ENCODE data around the gene POU2F3. TPM values are rescaled to one million over a fixed set of nuclear protein-coding genes. Genes with fewer than 3 reads are reported as not detected.

POU2F3 gene
- total RNA-seq, 1 donor from 2014 or later = under 0.01 TPM

DNA sequence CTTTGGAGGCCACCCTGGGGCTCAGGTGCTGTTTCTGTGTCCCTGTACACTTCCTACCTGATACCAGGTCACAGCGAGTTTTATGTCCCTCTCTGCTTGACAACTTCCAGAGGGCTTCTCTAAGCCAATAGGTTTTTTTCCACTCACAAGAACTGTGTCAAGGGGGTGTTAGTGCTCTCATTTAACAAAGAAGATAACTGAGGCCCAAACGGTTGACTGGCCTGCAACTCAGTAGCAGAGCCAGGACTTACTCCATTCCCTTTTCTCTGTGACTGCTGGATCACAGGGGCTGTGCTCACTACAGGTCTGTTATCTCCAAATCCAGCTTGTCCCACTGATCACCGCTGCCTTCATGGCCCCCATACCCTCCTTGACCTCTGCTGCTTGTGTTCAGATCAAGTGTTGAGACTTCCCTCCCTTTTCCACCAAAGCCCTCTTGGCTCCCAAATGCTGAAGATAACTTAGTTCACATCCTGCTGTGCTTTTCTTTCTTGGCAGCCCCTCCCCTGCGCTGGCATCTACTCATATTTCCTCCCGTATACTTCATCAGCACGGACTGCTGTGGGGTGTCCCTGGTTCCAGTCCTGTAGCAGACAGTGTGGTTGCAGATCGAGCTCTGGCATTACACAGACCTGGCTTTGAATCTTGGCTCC lies 41.3 kb downstream of the POU2F3 start:
- no peak for DNase-seq (ENCODE audit: low read depth in 2 of 2)

DNA sequence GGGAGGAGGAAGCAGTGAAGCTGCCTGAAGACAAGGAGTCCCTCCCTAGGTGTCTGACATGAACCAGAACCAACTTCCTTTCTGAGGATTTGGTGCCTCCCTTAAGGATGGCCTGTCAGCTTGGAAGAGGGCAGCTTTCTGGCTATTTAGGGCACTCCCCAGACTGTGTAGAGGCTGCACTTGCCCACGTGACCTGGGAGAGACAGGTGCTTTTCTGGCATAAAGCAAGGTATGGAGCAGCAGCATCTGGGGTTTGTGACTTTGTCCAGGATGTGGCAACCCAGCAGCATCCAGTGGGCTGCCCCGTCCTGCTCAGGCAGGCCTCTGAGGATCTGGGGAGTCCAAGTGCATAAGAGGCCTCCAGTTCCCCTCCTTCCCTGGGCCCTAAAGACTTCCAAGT lies 43.2 kb downstream of the POU2F3 start:
- DNase-seq (ENCODE audit: low read depth in 2 of 2) = no peak

DNA sequence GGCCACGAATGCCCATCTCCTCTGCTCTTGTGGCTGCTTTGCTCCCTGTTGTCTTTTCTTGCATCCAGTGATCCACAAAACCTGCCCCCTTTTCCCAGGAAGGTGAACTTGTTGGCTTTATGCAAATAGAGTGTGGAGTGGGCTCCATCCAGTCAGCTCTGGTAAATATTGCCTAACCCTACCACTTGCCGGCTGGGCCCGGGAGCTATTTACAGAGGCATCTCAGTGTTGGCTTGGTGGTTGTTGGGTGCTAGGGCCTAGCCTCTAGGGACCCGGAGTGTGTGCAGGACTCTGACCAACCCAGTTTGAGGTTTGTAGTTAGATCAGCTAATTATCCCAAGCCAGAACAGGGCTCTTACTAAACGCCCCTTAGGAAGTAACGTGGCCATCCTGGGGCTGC lies 44.3 kb downstream of the POU2F3 start:
- no peak for DNase-seq (ENCODE audit: low read depth in 2 of 2)

DNA sequence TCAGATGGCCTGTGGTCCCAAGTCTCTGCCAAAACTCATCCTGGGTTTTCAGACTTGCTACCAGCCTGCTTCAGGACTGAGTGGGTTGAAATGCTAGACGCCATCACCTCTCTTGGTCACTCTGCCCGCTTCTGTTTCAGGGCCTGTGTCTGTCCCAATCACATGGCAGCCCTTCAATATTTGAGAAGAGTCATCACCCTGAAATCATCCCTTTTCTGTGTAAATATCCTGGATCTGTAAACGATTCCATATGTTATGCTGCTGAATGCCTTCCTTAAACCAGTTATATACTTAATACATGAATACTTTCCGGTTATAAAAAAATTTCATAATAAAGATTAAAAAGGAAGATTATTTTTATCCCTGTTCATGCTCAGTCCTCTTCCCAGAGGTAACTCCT lies 45.3 kb downstream of the POU2F3 start:
- DNase-seq (ENCODE audit: low read depth in 2 of 2) = no peak

DNA sequence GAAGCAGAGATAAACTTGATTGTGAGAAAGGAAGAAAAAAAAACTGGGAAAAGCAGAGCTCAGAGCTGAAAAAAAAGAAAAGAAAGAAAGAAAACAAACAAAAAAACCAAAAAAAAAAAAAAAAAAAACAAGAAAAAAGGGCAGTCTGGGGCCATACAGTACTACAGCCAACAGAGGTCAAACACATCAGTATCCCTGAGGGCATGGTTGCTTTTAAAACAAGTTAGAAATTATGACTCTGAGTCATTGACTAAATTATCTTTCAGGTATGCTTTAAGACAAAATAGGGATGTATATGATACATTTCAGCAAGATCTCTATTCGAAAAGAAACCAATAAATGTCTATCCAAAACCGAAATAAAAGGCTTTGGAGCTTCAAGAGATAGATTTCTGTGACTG lies 48.1 kb downstream of the POU2F3 start:
- no peak for DNase-seq (ENCODE audit: low read depth in 2 of 2)

DNA sequence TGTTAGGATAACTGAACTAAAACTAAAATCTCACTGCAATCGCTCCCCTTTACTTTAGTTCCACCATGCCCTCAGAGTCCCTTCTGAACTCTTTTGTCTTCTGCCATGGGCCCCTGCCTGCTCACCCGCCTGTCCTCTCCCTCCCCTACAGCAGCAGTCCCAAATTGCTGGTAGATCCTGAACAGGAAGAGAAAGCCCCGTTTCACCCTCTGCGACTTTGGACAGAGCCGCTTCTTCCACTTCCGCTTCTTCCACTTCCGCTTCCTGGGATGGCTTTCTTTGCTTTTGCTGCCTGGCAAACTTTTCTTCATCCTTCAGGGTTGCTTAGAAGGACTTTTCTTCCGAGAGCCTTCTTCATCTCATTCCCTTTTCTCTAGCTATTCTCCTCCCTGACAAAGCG lies 49.5 kb downstream of the POU2F3 start:
- DNase-seq (ENCODE audit: low read depth in 2 of 2) = no peak

DNA sequence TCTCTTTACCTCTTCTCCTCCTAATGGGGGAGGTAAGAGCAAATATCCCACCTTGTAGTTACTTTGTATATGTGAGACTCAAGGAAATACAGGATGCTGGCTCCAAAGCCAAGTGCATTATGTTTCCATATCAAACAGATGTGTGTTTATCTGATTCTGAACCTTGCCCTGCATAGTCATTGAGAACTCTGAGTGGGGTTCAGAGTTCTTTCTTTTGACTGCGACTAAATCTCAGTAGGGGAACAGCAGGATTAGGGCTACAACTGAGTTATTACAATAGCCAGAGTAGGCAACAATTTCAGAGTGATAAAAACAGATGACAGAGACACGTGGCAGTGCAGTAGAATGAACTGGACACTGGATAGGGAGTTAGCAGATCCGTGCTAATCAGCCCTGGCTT lies 51.0 kb downstream of the POU2F3 start:
- no peak for DNase-seq (ENCODE audit: low read depth in 2 of 2)

DNA sequence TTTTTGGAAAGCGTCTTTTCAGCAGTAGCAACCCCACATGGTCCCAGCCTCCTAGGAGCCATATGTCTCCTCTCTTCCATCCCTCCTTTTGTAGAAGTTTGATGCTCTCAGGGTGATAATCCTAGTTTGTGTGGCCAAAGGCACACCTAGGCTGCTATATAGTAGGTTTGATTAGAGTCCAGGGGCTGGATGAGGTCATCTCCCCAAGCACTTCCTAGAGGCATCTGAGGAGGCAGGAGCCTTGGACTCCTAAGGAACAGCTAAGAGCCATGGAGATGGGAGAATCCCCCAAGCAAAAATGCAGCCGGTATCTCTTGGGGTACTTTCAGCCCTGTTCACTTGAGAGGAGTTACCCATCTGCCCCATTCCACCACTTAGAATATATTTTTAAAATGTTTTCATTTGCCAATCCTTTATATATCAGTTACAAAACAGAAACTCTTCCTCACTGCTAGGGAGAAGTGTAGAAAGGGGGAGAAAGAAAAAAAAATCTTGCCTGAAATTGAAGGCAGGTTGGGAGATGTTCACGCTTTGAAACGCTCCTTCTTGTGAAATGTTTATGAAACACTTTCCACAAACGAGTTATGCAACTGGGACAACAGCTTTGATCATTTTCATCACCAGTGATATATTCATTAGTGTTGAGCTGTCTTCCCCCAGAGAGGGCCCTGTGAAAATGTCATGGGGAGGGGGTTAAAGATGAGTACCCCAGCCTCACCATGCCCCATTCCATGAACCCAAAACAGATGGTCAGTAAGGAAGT lies 53.3 kb downstream of the POU2F3 start:
- DNase-seq (ENCODE audit: low read depth in 2 of 2) = no peak

DNA sequence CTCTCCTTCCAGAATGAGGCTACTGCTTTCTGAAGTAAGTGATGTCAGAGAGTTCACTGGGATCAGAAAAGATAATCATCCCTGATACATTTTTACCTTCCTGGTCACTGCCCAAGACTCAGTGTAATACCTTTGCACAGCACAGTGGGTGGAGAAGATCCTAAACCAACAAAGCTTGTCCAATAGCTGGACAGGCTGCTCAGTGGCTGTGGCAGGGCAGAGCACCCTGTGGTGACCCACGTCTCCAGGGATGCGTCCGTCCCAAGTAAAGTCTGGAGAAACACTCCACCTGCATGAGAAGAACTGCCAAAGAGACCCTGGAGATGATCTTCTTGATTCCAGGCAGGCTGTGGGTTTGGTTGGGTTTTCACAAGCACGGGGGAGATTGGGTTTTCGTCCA lies 54.2 kb downstream of the POU2F3 start:
- no peak for DNase-seq (ENCODE audit: low read depth in 2 of 2)

GRCh38 chr11:120295099-120295498 lies 55.2 kb downstream of the POU2F3 start:
- DNase-seq (ENCODE audit: low read depth in 2 of 2) = no peak

- DNase-seq (ENCODE audit: low read depth in 2 of 2) = no peak
Observed at GRCh38 chr11:120296554-120296953, 56.6 kb downstream of the POU2F3 start.

- no peak for DNase-seq (ENCODE audit: low read depth in 2 of 2)
Observed at GRCh38 chr11:120298461-120298860, 58.5 kb downstream of the POU2F3 start.

DNA sequence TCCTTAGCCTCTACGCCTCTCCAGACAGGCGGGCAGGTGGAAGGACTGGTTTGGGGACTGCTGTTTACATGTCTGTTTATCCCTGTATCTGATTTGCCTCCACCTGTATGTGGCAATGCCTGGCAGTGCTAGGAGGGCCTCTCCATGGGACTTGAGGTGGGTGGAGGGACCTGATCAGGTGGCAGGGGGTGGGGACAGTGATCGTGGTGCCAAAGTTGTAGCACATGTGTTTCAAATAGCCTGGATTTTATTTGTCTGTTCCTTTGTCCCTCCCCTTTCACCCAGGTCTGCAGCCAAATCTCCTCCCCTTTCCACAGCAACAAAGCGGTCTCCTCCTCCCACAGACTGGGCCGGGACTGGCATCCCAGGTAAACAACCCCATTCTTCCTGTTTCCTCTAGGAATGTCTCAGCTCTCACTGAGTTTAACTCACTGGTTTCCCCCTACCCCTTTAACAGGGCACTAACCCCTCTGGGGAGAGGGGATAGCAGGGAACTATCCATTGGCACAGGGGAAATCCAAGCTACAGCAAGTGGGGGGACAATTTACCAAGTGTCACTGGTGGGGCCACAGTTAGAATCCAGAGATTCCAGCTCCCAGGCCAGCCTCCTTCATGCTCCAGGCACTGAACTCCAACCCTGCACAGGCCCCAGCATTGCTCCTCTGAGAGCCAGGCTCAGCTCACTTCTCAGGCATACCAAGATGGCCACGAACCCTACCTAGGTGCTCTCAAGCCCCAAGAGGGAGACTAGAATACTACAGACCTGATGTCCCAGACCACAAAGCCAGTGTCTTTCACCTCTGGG lies 62.3 kb downstream of the POU2F3 start:
- DNase-seq (ENCODE audit: low read depth in 2 of 2) = peak in 1 of 2 donors; percentile 40

GRCh38 chr11:120303004-120303637 lies 63.2 kb downstream of the POU2F3 start:
- DNase-seq (ENCODE audit: low read depth in 2 of 2) = peak; percentile 71 to 82

GRCh38 chr11:120304526-120304925 lies 64.6 kb downstream of the POU2F3 start:
- no peak for DNase-seq (ENCODE audit: low read depth in 2 of 2)

GRCh38 chr11:120305286-120305685 lies 65.3 kb downstream of the POU2F3 start:
- DNase-seq (ENCODE audit: low read depth in 2 of 2) = no peak

DNA sequence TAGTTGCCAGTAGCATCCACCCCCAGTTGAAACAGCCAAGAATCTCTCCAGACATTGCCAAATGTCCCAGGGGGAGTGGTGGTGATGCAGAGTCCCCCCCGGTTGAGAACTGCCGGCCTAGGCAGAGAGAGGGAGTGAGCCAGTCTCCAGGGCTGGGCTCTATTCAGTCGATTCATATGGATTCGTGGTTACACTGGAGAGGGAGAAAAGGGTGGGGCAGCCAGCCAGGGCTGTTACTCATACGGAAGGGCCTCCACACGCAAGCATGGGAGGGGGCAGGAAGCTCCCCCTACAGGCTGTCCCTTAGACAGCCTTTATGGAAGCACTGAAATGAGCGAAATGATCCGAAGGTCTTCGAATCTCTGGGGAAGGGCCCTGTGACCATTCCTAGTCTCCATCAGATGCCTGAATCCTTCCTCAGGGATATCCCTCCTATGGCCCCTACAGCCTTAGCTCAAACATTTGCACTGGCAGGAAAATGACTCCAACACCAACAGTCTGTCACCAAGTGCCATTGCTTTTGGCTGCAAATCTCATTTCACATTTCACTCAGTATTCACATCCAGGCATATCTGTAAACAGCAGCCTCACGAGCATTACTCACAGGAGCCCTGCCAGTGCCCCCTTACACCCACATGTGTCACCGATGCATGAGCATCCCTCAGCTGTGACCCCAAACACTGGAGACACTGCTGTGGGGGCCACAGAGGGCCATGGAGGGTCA lies 66.7 kb downstream of the POU2F3 start:
- peak; percentile 62 to 80 for DNase-seq (ENCODE audit: low read depth in 2 of 2)

- no peak for DNase-seq (ENCODE audit: low read depth in 2 of 2)
Observed at GRCh38 chr11:120307476-120307875, 67.5 kb downstream of the POU2F3 start.

DNA sequence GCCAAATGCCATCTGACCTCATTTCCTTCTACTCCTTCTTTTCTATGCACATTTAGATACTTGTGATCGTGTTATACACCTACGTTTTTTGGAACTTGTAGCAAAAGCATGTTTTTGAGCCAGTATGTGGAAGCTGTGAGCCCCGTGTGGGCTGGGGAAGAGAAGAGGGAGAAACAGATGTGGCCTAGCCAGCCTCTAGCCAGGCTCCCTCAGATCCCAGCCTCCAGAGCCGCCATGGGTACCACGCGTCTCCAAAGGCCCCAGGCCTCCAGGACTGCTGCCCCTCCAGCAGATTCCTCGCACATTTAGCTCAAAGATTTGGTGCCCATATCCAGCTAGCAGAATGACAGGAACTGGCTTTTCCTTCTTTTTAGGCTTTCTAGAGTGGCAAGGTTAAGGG lies 68.1 kb downstream of the POU2F3 start:
- DNase-seq (ENCODE audit: low read depth in 2 of 2) = no peak

DNA sequence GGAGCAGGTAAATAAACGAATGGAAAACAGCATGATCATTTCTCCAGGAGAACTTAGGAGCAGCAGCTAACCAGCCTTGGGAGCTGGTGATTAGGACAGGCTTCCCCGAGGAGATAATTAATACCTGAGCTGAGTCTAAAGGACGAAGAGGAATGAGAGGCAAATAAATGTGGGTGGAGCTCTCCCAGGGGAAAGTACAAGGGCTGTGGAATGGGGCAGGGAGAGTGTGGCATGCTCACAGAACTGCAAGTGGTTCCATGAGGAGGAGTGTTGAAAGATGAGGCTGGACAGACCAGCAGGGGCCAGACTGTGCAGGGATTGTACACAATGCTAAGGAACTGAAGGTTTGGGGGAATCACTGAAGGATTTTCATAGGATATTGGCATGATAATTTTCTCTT lies 70.9 kb downstream of the POU2F3 start:
- no peak for DNase-seq (ENCODE audit: low read depth in 2 of 2)

DNA sequence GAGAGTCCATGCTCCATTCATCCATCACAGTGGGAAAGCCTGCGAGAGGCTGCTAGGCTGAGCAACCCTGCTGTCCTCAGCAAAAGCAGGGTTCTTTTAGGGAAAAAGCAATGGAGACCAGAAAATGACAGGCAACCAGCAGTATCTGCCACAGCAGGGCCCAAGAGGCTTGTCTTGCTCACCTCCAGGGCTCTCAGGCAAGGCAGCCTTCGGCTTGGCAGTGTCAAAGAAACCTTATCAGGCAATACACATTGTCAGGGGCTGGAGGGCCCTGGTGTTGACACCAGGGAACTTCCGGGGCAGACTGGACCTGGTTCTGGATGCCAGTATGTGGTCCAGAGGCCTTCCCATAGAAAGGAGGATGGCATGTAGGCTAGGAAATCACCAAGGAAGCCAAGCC lies 74.9 kb downstream of the POU2F3 start:
- DNase-seq (ENCODE audit: low read depth in 2 of 2) = no peak
